DND-41 (cell line): ENCODE measurements around the gene CACNA2D3.

Experiments
- ATAC-seq: fragments of 200-7000 bp; cut with Tn5 transposase; 3 replicates; pipeline ENCODE4 v1.9.1; 2021; ENCODE audit warnings: low read depth; ENCODE audit not compliant: insufficient read depth
- DNase-seq: peaks from one replicate; pipeline ENCODE4 v3.0.0-alpha.2; 2020
- H2AFZ ChIP-seq: 2 replicates; pipeline ENCODE4 v1.6.0; 2012; ENCODE audit warnings: low read depth, low read length
- H3K27ac ChIP-seq: 2 replicates; pipeline ENCODE4 v1.5.1; 2012; ENCODE audit warnings: low read length, inconsistent platforms
- H3K27me3 ChIP-seq: fragments of 200-600 bp; sonication (generic); 2 replicates; pipeline ENCODE4 v1.6.0; 2012; ENCODE audit warnings: low read length, mild to moderate bottlenecking, inconsistent platforms; ENCODE audit not compliant: insufficient read depth, poor library complexity
- H3K36me3 ChIP-seq: 2 replicates; pipeline ENCODE4 v1.5.1; 2012; ENCODE audit warnings: low read length, inconsistent platforms; ENCODE audit not compliant: insufficient read depth
- H3K4me1 ChIP-seq: 2 replicates; pipeline ENCODE4 v1.5.1; 2012; ENCODE audit warnings: mild to moderate bottlenecking, low read length; ENCODE audit not compliant: insufficient read depth
- H3K4me2 ChIP-seq: 2 replicates; pipeline ENCODE4 v1.6.0; 2012; ENCODE audit warnings: mild to moderate bottlenecking, moderate library complexity, low read length, inconsistent platforms; ENCODE audit not compliant: insufficient read depth
- H3K4me3 ChIP-seq, 2 experiments: fragments of 200-600 bp in 1 of 2; shearing (Covaris generic) in 1 of 2; 2 replicates each; pipeline ENCODE4 v1.5.1; 2012 to 2016; ENCODE audit warnings: inconsistent platforms in 2 of 2, low read length in 2 of 2, mild to moderate bottlenecking in 2 of 2, low read depth in 1 of 2, moderate library complexity in 1 of 2
- H3K79me2 ChIP-seq: 2 replicates; pipeline ENCODE4 v1.6.0; 2012; ENCODE audit warnings: low read length, inconsistent platforms; ENCODE audit not compliant: insufficient read depth
- H3K9ac ChIP-seq: 2 replicates; pipeline ENCODE4 v1.6.0; 2012; ENCODE audit warnings: low read depth, mild to moderate bottlenecking, inconsistent platforms, low read length, moderate library complexity
- H3K9me3 ChIP-seq: 2 replicates; pipeline ENCODE4 v1.5.1; 2012; ENCODE audit warnings: low read length, moderate library complexity, mild to moderate bottlenecking, inconsistent platforms; ENCODE audit not compliant: insufficient read depth, severe bottlenecking
- H4K20me1 ChIP-seq: 2 replicates; pipeline ENCODE4 v1.6.0; 2012; ENCODE audit warnings: low read length; ENCODE audit not compliant: insufficient read depth
- EZH2 ChIP-seq: IDR thresholded peaks from 3 replicates; pipeline ENCODE4 v1.6.1; 2012; ENCODE audit warnings: borderline replicate concordance, low read depth, mild to moderate bottlenecking, moderate library complexity, low read length, inconsistent platforms; ENCODE audit not compliant: severe bottlenecking
- TF ChIP-seq, protein P1 (sequence below): IDR thresholded peaks from 2 replicates; pipeline ENCODE4 v1.5.1; 2012; ENCODE audit warnings: borderline replicate concordance, low read length, moderate library complexity, mild to moderate bottlenecking; ENCODE audit not compliant: poor library complexity, severe bottlenecking; ENCODE audit errors: extremely low read depth

CACNA2D3 gene

DNA sequence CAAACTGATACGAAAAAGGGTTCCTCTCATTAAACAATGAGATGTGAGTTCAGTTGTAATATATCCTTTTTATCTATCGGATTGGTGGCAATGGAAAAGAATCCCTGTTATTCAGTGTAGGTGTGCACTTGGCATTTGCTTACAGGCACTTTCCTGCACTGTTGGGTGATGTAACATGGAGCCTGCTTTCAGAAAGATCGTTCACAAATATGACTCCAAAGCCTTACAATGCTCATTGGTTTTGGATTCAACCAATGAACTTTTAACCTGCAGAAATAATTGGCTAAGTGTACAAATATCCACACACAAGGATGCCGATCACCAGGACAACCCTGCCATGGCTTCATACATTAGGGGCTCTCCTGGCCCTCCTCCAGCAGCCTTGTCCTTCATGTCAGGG lies 996.9 kb downstream of the CACNA2D3 start:
- H3K4me3 ChIP-seq = no peak overlapping the region
- H3K9ac ChIP-seq = no peak overlapping the region
- H3K4me1 ChIP-seq = no peaks in the 10 kb centered on the region
- H3K27ac ChIP-seq = no peak overlapping the region
- H2AFZ ChIP-seq = no peak overlapping the region
- DNase-seq = no peak
- H3K79me2 ChIP-seq = no peaks in the 10 kb centered on the region
- H4K20me1 ChIP-seq = no peaks in the 10 kb centered on the region
- TF ChIP-seq EZH2 = no peak
- TF ChIP-seq, protein P1, sequence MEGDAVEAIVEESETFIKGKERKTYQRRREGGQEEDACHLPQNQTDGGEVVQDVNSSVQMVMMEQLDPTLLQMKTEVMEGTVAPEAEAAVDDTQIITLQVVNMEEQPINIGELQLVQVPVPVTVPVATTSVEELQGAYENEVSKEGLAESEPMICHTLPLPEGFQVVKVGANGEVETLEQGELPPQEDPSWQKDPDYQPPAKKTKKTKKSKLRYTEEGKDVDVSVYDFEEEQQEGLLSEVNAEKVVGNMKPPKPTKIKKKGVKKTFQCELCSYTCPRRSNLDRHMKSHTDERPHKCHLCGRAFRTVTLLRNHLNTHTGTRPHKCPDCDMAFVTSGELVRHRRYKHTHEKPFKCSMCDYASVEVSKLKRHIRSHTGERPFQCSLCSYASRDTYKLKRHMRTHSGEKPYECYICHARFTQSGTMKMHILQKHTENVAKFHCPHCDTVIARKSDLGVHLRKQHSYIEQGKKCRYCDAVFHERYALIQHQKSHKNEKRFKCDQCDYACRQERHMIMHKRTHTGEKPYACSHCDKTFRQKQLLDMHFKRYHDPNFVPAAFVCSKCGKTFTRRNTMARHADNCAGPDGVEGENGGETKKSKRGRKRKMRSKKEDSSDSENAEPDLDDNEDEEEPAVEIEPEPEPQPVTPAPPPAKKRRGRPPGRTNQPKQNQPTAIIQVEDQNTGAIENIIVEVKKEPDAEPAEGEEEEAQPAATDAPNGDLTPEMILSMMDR = no peak
- H3K4me2 ChIP-seq = no peak overlapping the region
- H3K27me3 ChIP-seq = no peaks in the 10 kb centered on the region
- H3K36me3 ChIP-seq = no peaks in the 10 kb centered on the region
- H3K9me3 ChIP-seq = no peaks in the 10 kb centered on the region
- ATAC-seq = no peak

- Histone ChIP-seq H3K9ac (no peak overlapping the region), H3K27me3 (no peaks in the 10 kb centered on the region), H3K27ac (no peak overlapping the region), H2AFZ (no peak overlapping the region), H4K20me1 (no peaks in the 10 kb centered on the region), H3K4me2 (no peak overlapping the region), H3K36me3 (no peaks in the 10 kb centered on the region), H3K9me3 (no peaks in the 10 kb centered on the region), H3K4me3 (no peak overlapping the region), H3K4me1 (no peaks in the 10 kb centered on the region), H3K79me2 (no peaks in the 10 kb centered on the region)
- DNase-seq (no peak), ATAC-seq (no peak)
- TF ChIP-seq, protein P1 = no peak
- TF ChIP-seq EZH2 = no peak
These were observed 1000.0 kb downstream of the CACNA2D3 start for GRCh38 chr3:55122312-55122711.
